AG10803 (cell line): Measurements from ENCODE around the gene WNT9A.

Source experiments
- DNase-seq: peaks from one replicate; pipeline ENCODE4 v3.0.0; 2010; ENCODE audit warnings: low read depth
- H3K4me3 ChIP-seq: 2 replicates; pipeline ENCODE4 v1.5.1; 2011; ENCODE audit warnings: mild to moderate bottlenecking, low read length, control low read depth
- TF ChIP-seq, protein P1 (sequence below): conservative IDR thresholded peaks from 2 replicates; pipeline ENCODE4 v1.5.1; 2011; ENCODE audit warnings: mild to moderate bottlenecking, low read length, control low read depth, inconsistent platforms

Gene WNT9A

DNA sequence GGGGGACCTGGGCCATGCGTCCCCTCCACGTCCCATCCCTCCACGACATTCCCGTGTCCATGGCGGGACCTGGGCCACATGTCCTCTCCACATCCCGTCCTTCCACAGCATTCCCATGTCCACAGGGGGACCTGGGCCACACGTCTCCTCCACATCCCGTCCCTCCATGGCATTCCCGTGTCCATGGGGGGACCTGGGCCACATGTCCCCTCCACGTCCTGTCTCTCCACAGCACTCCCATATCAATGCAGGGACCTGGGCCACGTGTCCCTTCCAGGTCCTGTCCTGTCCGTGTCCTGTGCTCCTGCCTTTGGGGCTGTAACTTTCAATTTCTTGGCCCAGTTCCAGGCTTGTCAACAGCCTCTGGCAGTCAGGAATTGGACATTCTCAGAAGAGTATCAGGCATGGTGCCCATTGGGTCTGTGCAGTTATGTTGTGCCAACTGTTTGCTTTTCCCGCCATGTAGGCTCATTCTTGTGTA, 47.1 kb downstream of the WNT9A start:
- no peak overlapping the region for H3K4me3 ChIP-seq
- TF ChIP-seq, protein P1, sequence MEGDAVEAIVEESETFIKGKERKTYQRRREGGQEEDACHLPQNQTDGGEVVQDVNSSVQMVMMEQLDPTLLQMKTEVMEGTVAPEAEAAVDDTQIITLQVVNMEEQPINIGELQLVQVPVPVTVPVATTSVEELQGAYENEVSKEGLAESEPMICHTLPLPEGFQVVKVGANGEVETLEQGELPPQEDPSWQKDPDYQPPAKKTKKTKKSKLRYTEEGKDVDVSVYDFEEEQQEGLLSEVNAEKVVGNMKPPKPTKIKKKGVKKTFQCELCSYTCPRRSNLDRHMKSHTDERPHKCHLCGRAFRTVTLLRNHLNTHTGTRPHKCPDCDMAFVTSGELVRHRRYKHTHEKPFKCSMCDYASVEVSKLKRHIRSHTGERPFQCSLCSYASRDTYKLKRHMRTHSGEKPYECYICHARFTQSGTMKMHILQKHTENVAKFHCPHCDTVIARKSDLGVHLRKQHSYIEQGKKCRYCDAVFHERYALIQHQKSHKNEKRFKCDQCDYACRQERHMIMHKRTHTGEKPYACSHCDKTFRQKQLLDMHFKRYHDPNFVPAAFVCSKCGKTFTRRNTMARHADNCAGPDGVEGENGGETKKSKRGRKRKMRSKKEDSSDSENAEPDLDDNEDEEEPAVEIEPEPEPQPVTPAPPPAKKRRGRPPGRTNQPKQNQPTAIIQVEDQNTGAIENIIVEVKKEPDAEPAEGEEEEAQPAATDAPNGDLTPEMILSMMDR: no peak
- no peak for DNase-seq

DNA sequence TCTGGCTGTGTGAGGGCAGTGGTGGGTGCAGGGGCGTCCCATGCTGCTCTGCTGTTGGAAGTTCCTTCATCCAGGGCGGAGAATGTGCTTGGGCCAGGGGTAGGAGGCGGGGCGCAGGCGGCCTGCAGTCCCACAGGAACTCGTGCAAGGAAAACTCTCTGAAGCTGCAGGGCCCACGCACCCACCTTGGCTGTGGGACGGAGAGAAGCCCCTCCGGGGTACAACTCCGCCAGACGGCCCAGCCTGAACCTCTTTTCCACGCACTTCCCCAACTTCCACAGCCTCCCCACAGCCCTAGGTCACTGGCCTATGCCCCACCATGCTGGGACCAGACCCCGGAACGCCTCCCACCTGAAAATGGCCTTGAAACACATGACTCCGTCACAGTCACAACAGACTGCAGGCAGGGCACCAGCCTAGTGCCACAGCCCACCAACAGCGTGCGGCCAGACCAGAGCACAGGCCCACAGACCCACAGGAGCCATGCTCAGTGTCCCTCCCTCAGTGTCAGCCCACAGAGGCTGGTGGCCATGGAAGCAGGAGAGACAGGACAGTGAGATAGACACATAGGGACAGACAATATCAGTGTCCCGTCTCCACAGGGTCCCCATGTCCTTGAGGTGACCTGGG, 47.8 kb downstream of the WNT9A start:
- TF ChIP-seq, protein P1: no peak
- no peak overlapping the region for H3K4me3 ChIP-seq
- no peak for DNase-seq

DNA sequence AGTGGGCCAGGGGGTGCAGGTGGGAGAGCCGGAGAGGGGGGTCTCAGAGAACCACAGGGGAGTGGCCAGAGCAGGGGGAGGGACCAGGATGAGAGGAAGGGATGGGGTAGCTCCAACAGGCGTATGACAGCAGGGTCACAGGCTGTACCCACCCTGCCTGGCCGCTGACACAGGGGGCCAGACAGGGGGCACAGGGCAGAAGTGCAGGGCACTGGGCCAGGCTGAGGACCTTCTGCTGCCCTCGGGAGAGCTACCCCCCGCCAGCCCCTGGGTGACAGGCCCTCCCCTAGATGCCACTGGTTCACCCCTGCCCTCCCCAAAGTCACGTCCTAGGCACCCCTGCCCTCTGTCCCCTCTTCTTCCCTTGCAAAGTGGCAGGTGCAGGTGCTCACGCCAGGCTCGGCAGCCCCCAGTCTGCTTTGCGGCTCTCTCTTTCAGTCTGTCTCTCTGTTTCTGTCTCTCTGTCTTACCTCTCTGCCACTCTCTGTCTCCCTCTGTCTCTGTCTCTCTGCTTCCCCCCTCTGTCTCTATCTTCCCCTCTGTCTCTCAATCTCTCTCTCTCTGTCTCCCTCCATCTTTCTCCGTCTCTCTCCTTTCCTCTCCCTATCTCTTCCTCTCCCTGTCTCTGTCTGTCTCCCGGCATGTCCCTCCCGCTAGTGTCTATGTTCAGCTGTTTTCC, 48.5 kb downstream of the WNT9A start:
- TF ChIP-seq, protein P1: no peak
- no peak for DNase-seq

DNA sequence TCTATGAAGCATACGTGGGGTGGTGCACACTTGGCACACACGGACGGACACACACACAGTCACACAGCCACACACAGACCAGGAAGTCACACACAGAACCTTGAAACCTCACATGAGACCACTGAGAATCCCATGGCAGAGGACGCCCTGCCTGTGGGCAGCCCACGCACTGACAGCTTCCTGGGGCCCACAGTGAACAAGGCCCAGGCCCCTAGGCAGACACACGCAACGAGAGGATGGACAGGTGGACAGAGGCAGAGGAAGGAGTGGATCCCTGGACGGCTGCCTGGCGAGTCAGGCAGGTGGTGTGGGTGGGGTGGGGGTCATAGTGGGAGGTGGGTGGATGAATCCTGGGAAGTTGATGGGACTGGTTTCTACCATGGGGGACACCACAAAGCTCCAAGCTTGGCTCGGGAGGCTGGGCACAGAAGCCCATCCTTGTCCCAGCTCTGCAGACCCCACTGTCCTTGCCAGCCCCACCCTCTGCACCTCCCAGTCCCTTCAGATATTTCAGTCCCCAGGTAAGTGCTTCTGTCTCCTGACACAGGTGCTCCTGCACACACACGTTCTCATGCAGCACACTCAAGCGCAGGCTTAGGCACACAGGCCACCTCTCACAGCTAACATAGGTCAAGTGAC, 49.1 kb downstream of the WNT9A start:
- no peak for DNase-seq
- no peak overlapping the region for H3K4me3 ChIP-seq
- TF ChIP-seq, protein P1: no peak

More for the DNA sequence above, 48.5 kb downstream of the WNT9A start:
- no peak overlapping the region for H3K4me3 ChIP-seq

DNA sequence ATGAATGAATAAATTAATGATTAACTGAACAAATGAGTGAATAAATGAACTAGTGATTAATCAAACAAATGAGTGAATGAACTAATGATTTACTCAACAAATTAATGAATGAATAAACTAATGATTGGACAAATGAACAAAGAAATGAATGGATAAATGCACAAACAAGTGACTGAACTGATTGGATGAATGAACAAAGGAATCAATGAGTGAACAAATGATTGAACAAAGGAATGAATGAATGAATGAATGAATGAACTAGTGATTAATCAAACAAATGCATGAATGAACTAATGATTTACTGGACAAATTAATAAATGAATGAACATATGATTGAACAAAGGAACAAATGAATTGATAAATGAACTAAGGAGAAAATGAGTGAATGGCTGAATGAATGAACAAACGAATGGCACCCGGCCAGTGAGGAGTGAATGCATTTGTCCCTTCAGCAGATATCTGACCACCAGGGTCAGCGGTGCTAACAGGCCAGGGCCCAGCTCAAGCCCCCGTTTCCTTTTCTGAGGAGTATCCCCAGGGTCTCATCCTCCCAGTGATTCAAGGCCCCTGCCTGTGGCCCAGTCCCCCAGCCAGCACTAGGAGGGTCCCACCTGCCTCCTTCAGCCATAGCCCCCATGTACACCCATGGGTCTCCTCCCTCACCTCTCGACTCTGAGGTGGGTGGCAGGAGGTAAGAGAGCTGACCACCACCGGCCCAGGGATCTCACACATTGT, 49.9 kb downstream of the WNT9A start:
- no peak overlapping the region for H3K4me3 ChIP-seq
- DNase-seq: no peak
- TF ChIP-seq, protein P1: no peak

DNA sequence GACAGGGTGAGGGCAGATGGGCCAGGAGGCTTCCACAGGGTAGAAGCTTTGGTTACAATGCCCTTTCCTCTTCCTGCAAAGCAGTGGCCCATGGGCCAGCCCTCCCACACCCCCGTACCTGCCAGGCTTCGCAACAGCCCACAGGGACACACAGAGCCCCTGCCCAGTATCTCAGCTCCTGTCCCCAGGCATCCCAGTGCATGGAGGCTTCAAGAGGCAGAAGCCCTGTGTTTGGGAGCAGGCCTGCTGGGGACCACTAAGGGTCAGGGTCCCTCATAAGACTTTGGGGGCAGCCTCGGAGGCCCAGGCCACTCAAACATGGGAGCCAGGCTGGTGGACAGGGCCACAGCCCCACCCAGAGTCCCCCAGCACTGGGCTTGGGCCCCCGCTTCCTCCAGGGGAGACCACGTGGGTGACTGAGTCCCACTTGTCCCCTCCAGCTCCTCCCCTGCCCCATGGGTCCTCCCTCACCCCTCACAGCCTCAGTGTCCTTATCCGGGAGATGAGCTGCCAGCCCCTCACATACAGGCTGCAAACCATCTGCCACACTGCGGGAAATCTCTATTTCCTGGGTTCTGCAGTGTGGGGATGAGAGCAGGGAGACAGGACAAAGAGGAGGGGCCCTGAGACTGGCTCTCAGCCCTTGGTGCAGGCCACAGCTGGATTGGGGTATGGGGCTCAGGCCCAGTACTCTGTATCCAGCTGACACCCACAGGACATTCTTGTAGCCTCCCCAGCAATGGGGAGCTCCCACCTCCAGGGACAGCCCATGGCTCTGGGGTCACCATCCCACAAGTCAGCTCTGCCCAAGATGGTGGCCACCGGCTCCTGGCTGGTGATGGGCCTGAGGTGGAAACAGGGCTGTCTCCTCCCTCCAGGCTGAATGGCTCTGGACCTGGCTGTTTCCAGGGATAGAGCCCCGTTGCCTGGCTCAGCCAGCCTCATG, 50.7 kb downstream of the WNT9A start:
- no peak overlapping the region for H3K4me3 ChIP-seq
- no peak for DNase-seq
- TF ChIP-seq, protein P1: no peak
